Stomach (tissue), 9 donors: ENCODE data around the gene MTMR2. TPM values are rescaled to one million over a fixed set of nuclear protein-coding genes. Genes with fewer than 3 reads are reported as not detected.

ENCODE experiments used
- DNase-seq, 2 donors: peaks; one replicate each; pipeline versions ENCODE4 v3.0.0 to v3.0.0-alpha.2; 2013 to 2019
- H3K27ac ChIP-seq, 5 donors: fragments of 200-600 bp in 4 of 5; sonication (generic) in 4 of 5; one replicate each; pipeline ENCODE4 v1.5.1; 2013 to 2019; ENCODE audit warnings: mild to moderate bottlenecking in 1 of 5, moderate library complexity in 1 of 5
- H3K27me3 ChIP-seq, 3 donors: fragments of 200-600 bp; sonication (generic); one replicate each; pipeline ENCODE4 v1.5.1; 2017 to 2019; ENCODE audit warnings: mixed run types in 1 of 3
- H3K36me3 ChIP-seq, 4 donors: fragments of 200-600 bp; sonication (generic); 1 replicate in 3 of 4; 2 replicates in 1 of 4; pipeline ENCODE4 v1.5.1; 2016 to 2019
- H3K4me1 ChIP-seq, 4 donors: fragments of 200-600 bp; sonication (generic); one replicate each; pipeline ENCODE4 v1.5.1; 2016 to 2019
- H3K4me3 ChIP-seq, 4 donors: fragments of 200-600 bp; sonication (generic) in 3 of 4; one replicate each; pipeline ENCODE4 v1.5.1; 2016 to 2019; ENCODE audit warnings: mild to moderate bottlenecking in 1 of 4
- H3K9me3 ChIP-seq, 4 donors: fragments of 200-600 bp; sonication (generic); one replicate each; pipeline ENCODE4 v1.5.1; 2016 to 2019
- CTCF ChIP-seq, 7 experiments: fragments of 450-650 bp in 4 of 7; fragments of 200-600 bp in 3 of 7; sonication (generic) in 3 of 7; IDR thresholded peaks; one replicate each; pipeline ENCODE4 v1.5.1; 2016 to 2019; ENCODE audit warnings: antibody characterized with exemption in 7 of 7, control low read depth in 2 of 7, mild to moderate bottlenecking in 1 of 7
- EP300 ChIP-seq: sonication (generic); formaldehyde crosslinking; IDR thresholded peaks from one replicate; pipeline ENCODE4 v1.6.1; 2017; ENCODE audit warnings: antibody characterized with exemption
- POLR2A ChIP-seq, 4 donors: fragments of 450-650 bp; IDR thresholded peaks; one replicate each; pipeline ENCODE4 v1.6.1; 2016; ENCODE audit warnings: antibody characterized with exemption in 4 of 4, control low read depth in 2 of 4, mild to moderate bottlenecking in 1 of 4, moderate library complexity in 1 of 4
- POLR2AphosphoS5 ChIP-seq, 3 donors: sonication (generic); formaldehyde crosslinking; IDR thresholded peaks; one replicate each; pipeline ENCODE4 v1.6.1; 2016; ENCODE audit warnings: antibody characterized with exemption in 3 of 3
- WGBS, 5 donors: extraction: QIAGEN DNeasy Blood & Tissue Kit in 3 of 5; methylation state at CpG; one replicate each; pipeline versions ENCODE4 v1.1.5 to v1.1.7; 2013 to 2018; 5-methylcytosine and 5-hydroxymethylcytosine counted together
- intact Hi-C: fragments of 100-400 bp; cut with DNase I; formaldehyde crosslinking; loops from one replicate; pipeline ENCODE4 v1.15.1; 2023; ENCODE audit warnings: low total_unique reads
- polyA plus RNA-seq, 3 donors: library from polyadenylated mRNA; stranded (reverse); fragments of 200-250 nt; gene quantifications; one replicate each; pipeline ENCODE4 v1.2.3, GENCODE V29; 2013
- total RNA-seq, 5 donors: library from RNA; depleted of rRNA; stranded (reverse); fragments of >200 nt; gene quantifications; one replicate each; pipeline versions ENCODE4 v1.1.0 to v1.2.3, GENCODE V29; 2014 to 2016
- donor health status: healthy with polysubstance abuse.
- donor health status: Bipolar disorder and iron deficiency.
- donor health status: healthy.

MTMR2 gene
- total and polyA plus RNA-seq, 8 donors = 4.9 to 201 (median 20.1) TPM

- intact Hi-C loops = no loop called here
Observed at GRCh38 chr11:95888439-95888838, 35.5 kb downstream of the MTMR2 start.

GRCh38 chr11:95886462-95886861, 37.4 kb downstream of the MTMR2 start:
- H3K27me3 ChIP-seq = no peaks in the 10 kb centered on the region
- H3K4me3 ChIP-seq = no peak overlapping the region
- DNase-seq = no peak
- peaks cover 0 to 8% (median 3%) of the 10 kb centered on the region in 4 donors for H3K4me1 ChIP-seq
- TF ChIP-seq CTCF (IDR thresholded peaks at IDR 0.05) (no peak), POLR2AphosphoS5 (IDR thresholded peaks at IDR 0.05) (no peak), POLR2A (IDR thresholded peaks at IDR 0.05) (no peak), EP300 (no peak)
- intact Hi-C loops = no loop called here
- H3K27ac ChIP-seq = no peak overlapping the region
- 70 to 88% (median 78%) methylated on average over 1 of the region's 1 CpG for WGBS, 5 donors
- no peaks in the 10 kb centered on the region for H3K9me3 ChIP-seq
- H3K36me3 ChIP-seq = peaks cover 0 to 31% (median 28%) of the 10 kb centered on the region in 4 donors

More at GRCh38 chr11:95888439-95888838, 35.5 kb downstream of the MTMR2 start:
- DNase-seq = no peak
- no peak overlapping the region for H3K4me3 ChIP-seq
- no peak overlapping the region for H3K27ac ChIP-seq
- TF ChIP-seq POLR2A (IDR thresholded peaks at IDR 0.05) (no peak), EP300 (no peak), POLR2AphosphoS5 (IDR thresholded peaks at IDR 0.05) (no peak), CTCF (IDR thresholded peaks at IDR 0.05) (no peak)
- H3K27me3 ChIP-seq = no peaks in the 10 kb centered on the region
- H3K9me3 ChIP-seq = no peaks in the 10 kb centered on the region
- peaks cover 0 to 28% (median 22%) of the 10 kb centered on the region in 4 donors for H3K36me3 ChIP-seq
- peaks cover 9 to 25% (median 20%) of the 10 kb centered on the region in 4 donors for H3K4me1 ChIP-seq

- H3K27ac ChIP-seq = no peak overlapping the region
Observed at GRCh38 chr11:95884802-95885201, 39.1 kb downstream of the MTMR2 start.

GRCh38 chr11:95884376-95884775, 39.5 kb downstream of the MTMR2 start:
- TF ChIP-seq EP300 = no peak
- no peak for TF ChIP-seq POLR2AphosphoS5 (IDR thresholded peaks at IDR 0.05)
- TF ChIP-seq CTCF (IDR thresholded peaks at IDR 0.05) = no peak
- no peak for TF ChIP-seq POLR2A (IDR thresholded peaks at IDR 0.05)
- H3K27me3 ChIP-seq = no peaks in the 10 kb centered on the region
- H3K27ac ChIP-seq = no peak overlapping the region
- WGBS, 5 donors = 81 to 95% (median 90%) methylated on average over 1 of the region's 1 CpG
- H3K4me1 ChIP-seq = no peaks in the 10 kb centered on the region
- H3K9me3 ChIP-seq = no peaks in the 10 kb centered on the region
- no peak overlapping the region for H3K4me3 ChIP-seq
- intact Hi-C loops = no loop called here
- H3K36me3 ChIP-seq = peaks cover 0 to 31% (median 28%) of the 10 kb centered on the region in 4 donors
- no peak for DNase-seq

More at GRCh38 chr11:95884802-95885201, 39.1 kb downstream of the MTMR2 start:
- no peaks in the 10 kb centered on the region for H3K4me1 ChIP-seq
- peaks cover 0 to 31% (median 28%) of the 10 kb centered on the region in 4 donors for H3K36me3 ChIP-seq
- DNase-seq = no peak
- no peaks in the 10 kb centered on the region for H3K9me3 ChIP-seq
- TF ChIP-seq POLR2AphosphoS5 (IDR thresholded peaks at IDR 0.05) = no peak
- TF ChIP-seq EP300 = no peak
- no peak for TF ChIP-seq CTCF (IDR thresholded peaks at IDR 0.05)
- no peak for TF ChIP-seq POLR2A (IDR thresholded peaks at IDR 0.05)
- no peak overlapping the region for H3K4me3 ChIP-seq
- WGBS, 5 donors = 93 to 98% (median 97%) methylated on average over 2 of the region's 2 CpGs
- no peaks in the 10 kb centered on the region for H3K27me3 ChIP-seq
- intact Hi-C loops = no loop called here
